GM12878 (cell line): ENCODE measurements around the gene COL16A1. TPM values are rescaled to one million over a fixed set of nuclear protein-coding genes. Genes with fewer than 3 reads are reported as not detected.

Source experiments
- ATAC-seq: fragments of 200-7000 bp; cut with Tn5 transposase; 3 replicates; pipeline ENCODE4 v1.9.1; 2020; ENCODE audit warnings: mild to moderate bottlenecking, moderate library complexity
- BruUV-seq: library from RNA; stranded (reverse); fragments of 400-500 nt; replicated peaks from 2 replicates; lab custom pipeline; 2021; lab: Mats Ljungman, UMichigan
- CTCF ChIA-PET: fragments of 300-600 bp; sonication (Branson Sonifier 250); formaldehyde crosslinking; extraction: SDS; loops from one replicate; lab custom pipeline; 2021; ENCODE audit warnings: inconsistent platforms; lab: Yijun Ruan, JAX
- POLR2A ChIA-PET: fragments of 350-600 bp; formaldehyde crosslinking; extraction: SDS; loops from one replicate; lab custom pipeline; 2021; ENCODE audit warnings: inconsistent platforms; lab: Charles Lee
- RAD21 ChIA-PET: fragments of 300-600 bp; sonication (Branson Sonifier 250); formaldehyde crosslinking; loops from one replicate; lab custom pipeline; 2023; ENCODE audit warnings: antibody characterized with exemption; ENCODE audit not compliant: unreplicated experiment; lab: Charles Lee
- SMC1A ChIA-PET: fragments of 300-600 bp; sonication (Branson Sonifier 250); formaldehyde crosslinking; loops from one replicate; lab custom pipeline; 2023; ENCODE audit not compliant: unreplicated experiment, uncharacterized antibody; lab: Charles Lee
- DNase-seq: peaks from one replicate; pipeline ENCODE4 v3.0.0-alpha.2; 2011; ENCODE audit warnings: low read depth, low spot score
- FAIRE-seq: peaks from 3 replicates; lab custom pipeline; 2011; peaks lifted over from hg19 to GRCh38; lab: Jason Lieb, UNC
- H2AFZ ChIP-seq: 2 replicates; pipeline ENCODE4 v1.6.0; 2011; ENCODE audit warnings: low read depth, low read length, control low read depth; ENCODE audit not compliant: control insufficient read depth
- H3K27ac ChIP-seq: 2 replicates; pipeline ENCODE4 v1.5.1; 2011; ENCODE audit warnings: control low read depth; ENCODE audit not compliant: control insufficient read depth, insufficient read depth
- H3K27me3 ChIP-seq, 2 experiments: replicated peaks in 1 of 2; 2 replicates each; pipeline versions ENCODE4 v1.6.0 to v1.6.1; 2011; ENCODE audit warnings: low read length in 1 of 2; ENCODE audit not compliant: control insufficient read depth in 2 of 2, insufficient read depth in 2 of 2
- H3K36me3 ChIP-seq, 2 experiments: 2 replicates each; pipeline ENCODE4 v1.5.1; 2011; ENCODE audit warnings: low read length in 1 of 2; ENCODE audit not compliant: control insufficient read depth in 2 of 2, insufficient read depth in 2 of 2
- H3K4me1 ChIP-seq: 2 replicates; pipeline ENCODE4 v1.6.1; 2011; ENCODE audit warnings: mild to moderate bottlenecking, low read length, moderate library complexity, mixed read lengths; ENCODE audit not compliant: control insufficient read depth, insufficient read depth
- H3K4me2 ChIP-seq: 2 replicates; pipeline ENCODE4 v1.6.0; 2011; ENCODE audit warnings: control low read depth; ENCODE audit not compliant: control insufficient read depth, insufficient read depth
- H3K4me3 ChIP-seq: fragments of 200-600 bp; sonication (generic); 2 replicates; pipeline ENCODE4 v1.5.1; 2016
- H3K79me2 ChIP-seq: 2 replicates; pipeline ENCODE4 v1.6.0; 2011; ENCODE audit warnings: low read length; ENCODE audit not compliant: control insufficient read depth, insufficient read depth
- H3K9ac ChIP-seq: 2 replicates; pipeline ENCODE4 v1.8.0; 2011; ENCODE audit warnings: low read length, control low read depth, mixed read lengths; ENCODE audit not compliant: control insufficient read depth, insufficient read depth
- H3K9me3 ChIP-seq: replicated peaks from 3 replicates; pipeline ENCODE4 v1.5.1; 2011; ENCODE audit warnings: mild to moderate bottlenecking, low read length; ENCODE audit not compliant: control insufficient read depth, insufficient read depth
- H4K20me1 ChIP-seq: 2 replicates; pipeline ENCODE4 v1.6.0; 2011; ENCODE audit not compliant: control insufficient read depth, insufficient read depth
- BHLHE40 ChIP-seq, 2 experiments: fragments of 450-650 bp in 1 of 2; IDR thresholded peaks; 2 replicates each; pipeline ENCODE4 v1.6.1; 2011 to 2017; ENCODE audit warnings: low read depth in 2 of 2, borderline replicate concordance in 1 of 2, improper control_type of control experiment in 1 of 2, low read length in 1 of 2, mild to moderate bottlenecking in 1 of 2
- CHD4 ChIP-seq: fragments of 200-600 bp; sonication (generic); IDR thresholded peaks from 2 replicates; pipeline ENCODE4 v1.6.1; 2016; ENCODE audit warnings: mild to moderate bottlenecking
- EED ChIP-seq: sonication (generic); IDR thresholded peaks from 2 replicates; pipeline ENCODE4 v1.6.1; 2016; ENCODE audit warnings: antibody characterized with exemption, low read depth
- PBX3 ChIP-seq: IDR thresholded peaks from 2 replicates; pipeline ENCODE4 v1.6.1; 2011; ENCODE audit warnings: mild to moderate bottlenecking, low read depth, low read length, moderate library complexity; ENCODE audit not compliant: insufficient replicate concordance
- RAD51 ChIP-seq: fragments of 450-650 bp; IDR thresholded peaks from 2 replicates; pipeline ENCODE4 v1.6.1; 2016; ENCODE audit warnings: moderate library complexity, mild to moderate bottlenecking, inconsistent platforms
- SREBF1 ChIP-seq: IDR thresholded peaks from 2 replicates; pipeline ENCODE4 v1.6.1; 2012; ENCODE audit warnings: mild to moderate bottlenecking, low read length
- ZNF24 ChIP-seq: fragments of 450-650 bp; IDR thresholded peaks from 2 replicates; pipeline ENCODE4 v1.6.1; 2017; ENCODE audit warnings: antibody characterized with exemption, mild to moderate bottlenecking
- WGBS: methylation state at CpG from one replicate; pipeline ENCODE4 v1.1.6; 2016; ENCODE audit warnings: low lambda C conversion rate; ENCODE audit not compliant: insufficient replicate concordance, insufficient coverage; ENCODE audit errors: missing lambda C conversion rate; 5-methylcytosine and 5-hydroxymethylcytosine counted together
- in situ Hi-C: fragments of 300-500 bp; cut with MboI; formaldehyde crosslinking; loops from 9 replicates; pipeline ENCODE4 v1.14.3; 2018; ENCODE audit warnings: mixed read lengths
- intact Hi-C: fragments of 100-400 bp; cut with micrococcal nuclease; formaldehyde crosslinking; loops from one replicate; pipeline ENCODE4 v1.14.2; 2022; ENCODE audit not compliant: unreplicated experiment
- polyA plus RNA-seq, 11 experiments: library from polyadenylated mRNA; depleted of rRNA in 4 of 11; unstranded in 6 of 11; stranded (reverse) in 5 of 11; fragments of >200 nt; fragmentation: Nextera tagmentation in 4 of 11; fragmentation: Illumina TruSeq in 1 of 11; extraction: Ambion mirVana in 4 of 11; extraction: Trizol in 1 of 11; gene quantifications; 1 replicate in 1 of 11; 2 replicates in 10 of 11; pipeline versions ENCODE4 v1.2.1 to v1.2.3, GENCODE V29; 2011 to 2016; ENCODE audit warnings: inconsistent platforms in 2 of 11, missing spikeins in 2 of 11, low read depth in 1 of 11
- total RNA-seq, 4 experiments: library from RNA; depleted of rRNA in 3 of 4; stranded (reverse); fragments of >200 nt in 3 of 4; fragmentation: Illumina TruSeq in 1 of 4; extraction: Trizol in 1 of 4; gene quantifications; 2 replicates each; pipeline versions ENCODE4 v1.2.1 to v1.2.3, GENCODE V29; 2013 to 2021
- TF ChIP-seq, protein P1 (sequence below): fragments of 450-650 bp; IDR thresholded peaks from 2 replicates; pipeline ENCODE4 v1.6.1; 2016; ENCODE audit warnings: mild to moderate bottlenecking
- TF ChIP-seq, protein P2 (sequence below): fragments of 450-650 bp; IDR thresholded peaks from 2 replicates; pipeline ENCODE4 v1.6.1; 2016; ENCODE audit warnings: mild to moderate bottlenecking, moderate library complexity, borderline replicate concordance

The COL16A1 gene
- total and polyA plus RNA-seq, 10 of the 15 experiments (the other 5 are each of a cell fraction or from before 2014, with no cell fraction given) = 0.02 to 3.7 (median 0.59) TPM

- no peak overlapping the region for H3K27ac ChIP-seq
- FAIRE-seq = no peak
- no peaks in the 10 kb centered on the region for H3K79me2 ChIP-seq
- BruUV-seq = no TSS peak
- H3K36me3 ChIP-seq = no peaks in the 10 kb centered on the region
- no peaks in the 10 kb centered on the region for H4K20me1 ChIP-seq
- intact Hi-C loops (loop anchor here (1.0 to 5.0 kb wide), 2 partner anchors 42 to 144 kb away; no protein-coding TSS in a partner anchor), in situ Hi-C loops (loop anchor here (5.0 kb wide), 1 partner anchor 39 kb away; no protein-coding TSS in a partner anchor)
- RAD21 ChIA-PET = interaction anchor here (2.4 to 3.0 kb wide), 2 partner anchors 42 to 82 kb away, joined by 11 to 18 read pairs; no protein-coding TSS in a partner anchor
- CTCF ChIA-PET = interaction anchor here (1.0 to 3.2 kb wide), 4 partner anchors 9 to 534 kb away, joined by 3 to 41 read pairs (median 4); no protein-coding TSS in a partner anchor
- H3K4me1 ChIP-seq = peaks cover 36% of the 10 kb centered on the region
- peak; percentile 1 for ATAC-seq
- no peak overlapping the region for H3K9ac ChIP-seq
- no peak for DNase-seq
- 31% methylated on average over 15 of the region's 15 CpGs for WGBS
- no peak overlapping the region for H3K4me3 ChIP-seq
- POLR2A ChIA-PET = no interaction called here
- H3K4me2 ChIP-seq = 0 out of 2 replicates have a peak overlapping the region, but pooled peaks have one; percentile 22
- SMC1A ChIA-PET = interaction anchor here (1.1 to 6.6 kb wide), 2 partner anchors 41 to 64 kb away, joined by 3 to 51 read pairs; no protein-coding TSS in a partner anchor
- no peaks in the 10 kb centered on the region for H3K27me3 ChIP-seq
- no peaks in the 10 kb centered on the region for H3K9me3 ChIP-seq
- no peak overlapping the region for H2AFZ ChIP-seq
- TF ChIP-seq EED = no peak
- no peak for TF ChIP-seq CHD4
- no peak for TF ChIP-seq ZNF24
- TF ChIP-seq SREBF1 = no peak
- TF ChIP-seq PBX3 = peak; percentile 71
- TF ChIP-seq, protein P1, sequence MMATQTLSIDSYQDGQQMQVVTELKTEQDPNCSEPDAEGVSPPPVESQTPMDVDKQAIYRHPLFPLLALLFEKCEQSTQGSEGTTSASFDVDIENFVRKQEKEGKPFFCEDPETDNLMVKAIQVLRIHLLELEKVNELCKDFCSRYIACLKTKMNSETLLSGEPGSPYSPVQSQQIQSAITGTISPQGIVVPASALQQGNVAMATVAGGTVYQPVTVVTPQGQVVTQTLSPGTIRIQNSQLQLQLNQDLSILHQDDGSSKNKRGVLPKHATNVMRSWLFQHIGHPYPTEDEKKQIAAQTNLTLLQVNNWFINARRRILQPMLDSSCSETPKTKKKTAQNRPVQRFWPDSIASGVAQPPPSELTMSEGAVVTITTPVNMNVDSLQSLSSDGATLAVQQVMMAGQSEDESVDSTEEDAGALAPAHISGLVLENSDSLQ = peak; percentile 65
- TF ChIP-seq, protein P2, sequence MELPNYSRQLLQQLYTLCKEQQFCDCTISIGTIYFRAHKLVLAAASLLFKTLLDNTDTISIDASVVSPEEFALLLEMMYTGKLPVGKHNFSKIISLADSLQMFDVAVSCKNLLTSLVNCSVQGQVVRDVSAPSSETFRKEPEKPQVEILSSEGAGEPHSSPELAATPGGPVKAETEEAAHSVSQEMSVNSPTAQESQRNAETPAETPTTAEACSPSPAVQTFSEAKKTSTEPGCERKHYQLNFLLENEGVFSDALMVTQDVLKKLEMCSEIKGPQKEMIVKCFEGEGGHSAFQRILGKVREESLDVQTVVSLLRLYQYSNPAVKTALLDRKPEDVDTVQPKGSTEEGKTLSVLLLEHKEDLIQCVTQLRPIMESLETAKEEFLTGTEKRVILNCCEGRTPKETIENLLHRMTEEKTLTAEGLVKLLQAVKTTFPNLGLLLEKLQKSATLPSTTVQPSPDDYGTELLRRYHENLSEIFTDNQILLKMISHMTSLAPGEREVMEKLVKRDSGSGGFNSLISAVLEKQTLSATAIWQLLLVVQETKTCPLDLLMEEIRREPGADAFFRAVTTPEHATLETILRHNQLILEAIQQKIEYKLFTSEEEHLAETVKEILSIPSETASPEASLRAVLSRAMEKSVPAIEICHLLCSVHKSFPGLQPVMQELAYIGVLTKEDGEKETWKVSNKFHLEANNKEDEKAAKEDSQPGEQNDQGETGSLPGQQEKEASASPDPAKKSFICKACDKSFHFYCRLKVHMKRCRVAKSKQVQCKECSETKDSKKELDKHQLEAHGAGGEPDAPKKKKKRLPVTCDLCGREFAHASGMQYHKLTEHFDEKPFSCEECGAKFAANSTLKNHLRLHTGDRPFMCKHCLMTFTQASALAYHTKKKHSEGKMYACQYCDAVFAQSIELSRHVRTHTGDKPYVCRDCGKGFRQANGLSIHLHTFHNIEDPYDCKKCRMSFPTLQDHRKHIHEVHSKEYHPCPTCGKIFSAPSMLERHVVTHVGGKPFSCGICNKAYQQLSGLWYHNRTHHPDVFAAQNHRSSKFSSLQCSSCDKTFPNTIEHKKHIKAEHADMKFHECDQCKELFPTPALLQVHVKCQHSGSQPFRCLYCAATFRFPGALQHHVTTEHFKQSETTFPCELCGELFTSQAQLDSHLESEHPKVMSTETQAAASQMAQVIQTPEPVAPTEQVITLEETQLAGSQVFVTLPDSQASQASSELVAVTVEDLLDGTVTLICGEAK = no peak
- no peak for TF ChIP-seq RAD51
- TF ChIP-seq BHLHE40 (IDR thresholded peaks at IDR 0.05; ENCODE audit: borderline replicate concordance in 1 of 2, low read depth in 2 of 2, low read length in 1 of 2) = peak in 1 of 2 experiments; percentile 71; a peak in 2 of 4 replicates
Observed at GRCh38 chr1:31706384-31707058, 2.7 kb upstream of the COL16A1 start.
